GM23338 (cell line): ENCODE measurements around the gene ACAT2.

Experiments
- CTCF ChIP-seq, 2 experiments: fragments of 200-600 bp in 1 of 2; sonication (generic) in 1 of 2; conservative IDR thresholded peaks; 2 replicates each; pipeline versions ENCODE4 v1.5.1 to v1.6.1; 2016 to 2017; ENCODE audit warnings: antibody characterized with exemption in 2 of 2, low read depth in 2 of 2, mild to moderate bottlenecking in 2 of 2, moderate library complexity in 1 of 2
- ETS1 ChIP-seq: IDR thresholded peaks from 2 replicates; pipeline ENCODE4 v1.6.1; 2016; ENCODE audit warnings: antibody characterized with exemption
- EZH2 ChIP-seq: fragments of 200-600 bp; sonication (generic); IDR thresholded peaks from one replicate; pipeline ENCODE4 v1.8.0; 2017; ENCODE audit warnings: antibody characterized with exemption, mild to moderate bottlenecking, low read depth; ENCODE audit not compliant: unreplicated experiment
- EZH2phosphoT487 ChIP-seq: fragments of 200-600 bp; sonication (generic); IDR thresholded peaks from one replicate; pipeline ENCODE4 v1.8.1; 2018; ENCODE audit warnings: antibody characterized with exemption; ENCODE audit not compliant: unreplicated experiment
- JUNB ChIP-seq: IDR thresholded peaks from one replicate; pipeline ENCODE4 v1.6.1; 2016; ENCODE audit warnings: antibody characterized with exemption; ENCODE audit not compliant: unreplicated experiment
- NANOG ChIP-seq: IDR thresholded peaks from 2 replicates; pipeline ENCODE4 v1.6.1; 2016; ENCODE audit warnings: antibody characterized with exemption, borderline replicate concordance
- POLR2AphosphoS5 ChIP-seq: IDR thresholded peaks from 2 replicates; pipeline ENCODE4 v1.6.1; 2016; ENCODE audit warnings: antibody characterized with exemption, low read depth
- REST ChIP-seq: IDR thresholded peaks from one replicate; pipeline ENCODE4 v1.6.1; 2018; ENCODE audit warnings: antibody characterized with exemption; ENCODE audit not compliant: unreplicated experiment
- STAT1 ChIP-seq: IDR thresholded peaks from one replicate; pipeline ENCODE4 v1.6.1; 2016; ENCODE audit warnings: antibody characterized with exemption; ENCODE audit not compliant: unreplicated experiment
- ZNF114 ChIP-seq: fragments of 250-450 bp; sonication (Bioruptor Pico); IDR thresholded peaks from 2 replicates; pipeline ENCODE4 v1.5.0; 2020; ENCODE audit warnings: mild to moderate bottlenecking, moderate library complexity

- TF ChIP-seq POLR2AphosphoS5 (peak; percentile 39), CTCF (conservative IDR thresholded peaks at IDR 0.05; ENCODE audit: low read depth in 2 of 2) (no peak), STAT1 (no peak), EZH2phosphoT487 (no peak), ETS1 (no peak), REST (no peak), JUNB (no peak), EZH2 (no peak), ZNF114 (CRISPR knock-in tag) (no peak), NANOG (no peak)
These were observed 15.5 kb downstream of the ACAT2 start for GRCh38 chr6:159777240-159777904.
